ENCODE data around the gene INO80. TPM values are rescaled to one million over a fixed set of nuclear protein-coding genes. Genes with fewer than 3 reads are reported as not detected.
A peak's percentile ranks its signal among the peaks of the same experiment; 100 is the strongest.

Gene INO80
- total RNA-seq, 1 experiment from 2014 or later: 15.3 TPM

- Histone ChIP-seq H3K4me3 (no peak overlapping the region), H3K9me3 (no peaks in the 10 kb centered on the region), H3K27me3 (no peaks in the 10 kb centered on the region), H3K36me3 (no peaks in the 10 kb centered on the region)
- no peak for DNase-seq
Measured at GRCh38 chr15:40940296-40940801, 175.7 kb downstream of the INO80 start.

GRCh38 chr15:40938536-40938870 is 177.6 kb downstream of the INO80 start:
- Histone ChIP-seq H3K4me3 (no peak overlapping the region), H3K27me3 (no peaks in the 10 kb centered on the region), H3K36me3 (no peaks in the 10 kb centered on the region), H3K9me3 (no peaks in the 10 kb centered on the region)
- DNase-seq: no peak

- peak; percentile 45 for DNase-seq
- no peaks in the 10 kb centered on the region for H3K27me3 ChIP-seq
Measured at GRCh38 chr15:40937762-40938535, 178.1 kb downstream of the INO80 start.

GRCh38 chr15:40936709-40937666 is 179.1 kb downstream of the INO80 start:
- no peaks in the 10 kb centered on the region for H3K9me3 ChIP-seq
- no peak overlapping the region for H3K4me3 ChIP-seq
- no peaks in the 10 kb centered on the region for H3K27me3 ChIP-seq
- no peak for DNase-seq
- no peaks in the 10 kb centered on the region for H3K36me3 ChIP-seq

More at GRCh38 chr15:40937762-40938535, 178.1 kb downstream of the INO80 start:
- Histone ChIP-seq H3K9me3 (no peaks in the 10 kb centered on the region), H3K36me3 (no peaks in the 10 kb centered on the region), H3K4me3 (no peak overlapping the region)

- Histone ChIP-seq H3K9me3 (no peaks in the 10 kb centered on the region), H3K4me3 (no peak overlapping the region), H3K27me3 (no peaks in the 10 kb centered on the region), H3K36me3 (no peaks in the 10 kb centered on the region)
- no peak for DNase-seq
Measured at GRCh38 chr15:40936234-40936708, 179.8 kb downstream of the INO80 start.

GRCh38 chr15:40934457-40934856 is 181.6 kb downstream of the INO80 start:
- H3K4me3 ChIP-seq: no peak overlapping the region
- no peaks in the 10 kb centered on the region for H3K36me3 ChIP-seq
- no peak for DNase-seq
- H3K27me3 ChIP-seq: peaks cover 16% of the 10 kb centered on the region
- H3K9me3 ChIP-seq: no peaks in the 10 kb centered on the region

GRCh38 chr15:40933517-40933902 is 182.6 kb downstream of the INO80 start:
- Histone ChIP-seq H3K36me3 (no peaks in the 10 kb centered on the region), H3K4me3 (no peak overlapping the region), H3K27me3 (peaks cover 26% of the 10 kb centered on the region), H3K9me3 (no peaks in the 10 kb centered on the region)
- no peak for DNase-seq

- Histone ChIP-seq H3K4me3 (no peak overlapping the region), H3K27me3 (peaks cover 30% of the 10 kb centered on the region), H3K9me3 (no peaks in the 10 kb centered on the region), H3K36me3 (no peaks in the 10 kb centered on the region)
- no peak for DNase-seq
Measured at GRCh38 chr15:40932649-40933516, 183.2 kb downstream of the INO80 start.

GRCh38 chr15:40932156-40932555 is 183.9 kb downstream of the INO80 start:
- no peak overlapping the region for H3K4me3 ChIP-seq
- H3K36me3 ChIP-seq: no peaks in the 10 kb centered on the region
- DNase-seq: no peak
- peaks cover 30% of the 10 kb centered on the region for H3K27me3 ChIP-seq
- no peaks in the 10 kb centered on the region for H3K9me3 ChIP-seq

- H3K36me3 ChIP-seq: no peaks in the 10 kb centered on the region
- H3K27me3 ChIP-seq: peaks cover 30% of the 10 kb centered on the region
- H3K9me3 ChIP-seq: no peaks in the 10 kb centered on the region
- no peak for DNase-seq
- H3K4me3 ChIP-seq: no peak overlapping the region
Measured at GRCh38 chr15:40931300-40932142, 184.6 kb downstream of the INO80 start.

GRCh38 chr15:40930430-40931299 is 185.4 kb downstream of the INO80 start:
- Histone ChIP-seq H3K9me3 (no peaks in the 10 kb centered on the region), H3K27me3 (peaks cover 30% of the 10 kb centered on the region), H3K36me3 (no peaks in the 10 kb centered on the region), H3K4me3 (no peak overlapping the region)
- no peak for DNase-seq

- Histone ChIP-seq H3K9me3 (no peaks in the 10 kb centered on the region), H3K27me3 (peaks cover 30% of the 10 kb centered on the region), H3K36me3 (no peaks in the 10 kb centered on the region), H3K4me3 (peak overlapping the region; percentile 24)
- DNase-seq: peak; percentile 52
Measured at GRCh38 chr15:40929660-40930429, 186.2 kb downstream of the INO80 start.

Measured in MG63 (cell line).